Astrocyte (in vitro differentiated cells and primary cell): ENCODE data around the gene SPRED2. TPM values are rescaled to one million over a fixed set of nuclear protein-coding genes. Genes with fewer than 3 reads are reported as not detected.

ENCODE experiments used
- DNase-seq: peaks from one replicate; pipeline ENCODE4 v3.0.0-alpha.2; 2010; ENCODE audit warnings: low read depth
- FAIRE-seq: peaks from 2 replicates; lab custom pipeline; 2011; peaks lifted over from hg19 to GRCh38; lab: Jason Lieb, UNC
- H2AFZ ChIP-seq: 2 replicates; pipeline ENCODE4 v1.6.0; 2012; ENCODE audit warnings: low read depth, low read length, inconsistent platforms
- H3K27ac ChIP-seq: 2 replicates; pipeline ENCODE4 v1.5.1; 2011; ENCODE audit warnings: low read depth, low read length, inconsistent platforms
- H3K27me3 ChIP-seq: 2 replicates; pipeline ENCODE4 v1.6.0; 2011; ENCODE audit warnings: low read length, inconsistent platforms; ENCODE audit not compliant: insufficient read depth
- H3K36me3 ChIP-seq: 2 replicates; pipeline ENCODE4 v1.5.1; 2011; ENCODE audit warnings: low read length, inconsistent platforms; ENCODE audit not compliant: insufficient read depth
- H3K4me1 ChIP-seq: 2 replicates; pipeline ENCODE4 v1.5.1; 2011; ENCODE audit warnings: low read length, inconsistent platforms; ENCODE audit not compliant: insufficient read depth
- H3K4me2 ChIP-seq: 2 replicates; pipeline ENCODE4 v1.6.0; 2012; ENCODE audit warnings: low read length, inconsistent platforms
- H3K4me3 ChIP-seq: 2 replicates; pipeline ENCODE4 v1.5.1; 2011; ENCODE audit warnings: low read depth, mild to moderate bottlenecking, low read length, inconsistent platforms; ENCODE audit not compliant: insufficient read depth
- H3K79me2 ChIP-seq: 2 replicates; pipeline ENCODE4 v1.6.0; 2012; ENCODE audit warnings: mild to moderate bottlenecking, low read length, inconsistent platforms; ENCODE audit not compliant: insufficient read depth
- H3K9ac ChIP-seq: 2 replicates; pipeline ENCODE4 v1.6.0; 2012; ENCODE audit warnings: mild to moderate bottlenecking, low read length, inconsistent platforms
- H3K9me3 ChIP-seq: 2 replicates; pipeline ENCODE4 v1.5.1; 2012; ENCODE audit warnings: low read depth, mild to moderate bottlenecking, low read length, inconsistent platforms; ENCODE audit not compliant: insufficient read depth
- H4K20me1 ChIP-seq: 2 replicates; pipeline ENCODE4 v1.6.0; 2012; ENCODE audit warnings: low read length, inconsistent platforms; ENCODE audit not compliant: insufficient read depth
- H3K27ac Mint-ChIP-seq: one replicate; pipeline ENCODE4 v1.8.0; 2021; ENCODE audit warnings: mild to moderate bottlenecking, mixed read lengths; ENCODE audit not compliant: unreplicated experiment
- H3K27me3 Mint-ChIP-seq: one replicate; pipeline ENCODE4 v1.8.0; 2021; ENCODE audit warnings: low read depth, mixed read lengths; ENCODE audit not compliant: unreplicated experiment
- H3K36me3 Mint-ChIP-seq: one replicate; pipeline ENCODE4 v1.8.0; 2021; ENCODE audit warnings: low read depth, mixed read lengths; ENCODE audit not compliant: unreplicated experiment
- H3K4me1 Mint-ChIP-seq: one replicate; pipeline ENCODE4 v1.8.0; 2021; ENCODE audit warnings: low read depth, mixed read lengths; ENCODE audit not compliant: unreplicated experiment
- H3K4me3 Mint-ChIP-seq: one replicate; pipeline ENCODE4 v1.8.0; 2021; ENCODE audit warnings: mild to moderate bottlenecking, moderate library complexity, mixed read lengths; ENCODE audit not compliant: unreplicated experiment
- H3K9me3 Mint-ChIP-seq: one replicate; pipeline ENCODE4 v1.8.0; 2021; ENCODE audit warnings: mild to moderate bottlenecking, mixed read lengths; ENCODE audit not compliant: unreplicated experiment
- EZH2 ChIP-seq: IDR thresholded peaks from 2 replicates; pipeline ENCODE4 v1.6.1; 2012; ENCODE audit warnings: mild to moderate bottlenecking, low read length, inconsistent platforms; ENCODE audit not compliant: insufficient read depth
- total RNA-seq: library from RNA; stranded (reverse); gene quantifications from 2 replicates; pipeline ENCODE4 v1.2.1, GENCODE V29; 2021
- TF ChIP-seq, protein P1 (sequence below): IDR thresholded peaks from 2 replicates; pipeline ENCODE4 v1.5.1; 2011; ENCODE audit warnings: low read depth, mild to moderate bottlenecking, inconsistent platforms, low read length, moderate library complexity; ENCODE audit not compliant: insufficient read depth

SPRED2 gene
- total RNA-seq, 1 donor from 2014 or later, result 47.3 TPM

DNA sequence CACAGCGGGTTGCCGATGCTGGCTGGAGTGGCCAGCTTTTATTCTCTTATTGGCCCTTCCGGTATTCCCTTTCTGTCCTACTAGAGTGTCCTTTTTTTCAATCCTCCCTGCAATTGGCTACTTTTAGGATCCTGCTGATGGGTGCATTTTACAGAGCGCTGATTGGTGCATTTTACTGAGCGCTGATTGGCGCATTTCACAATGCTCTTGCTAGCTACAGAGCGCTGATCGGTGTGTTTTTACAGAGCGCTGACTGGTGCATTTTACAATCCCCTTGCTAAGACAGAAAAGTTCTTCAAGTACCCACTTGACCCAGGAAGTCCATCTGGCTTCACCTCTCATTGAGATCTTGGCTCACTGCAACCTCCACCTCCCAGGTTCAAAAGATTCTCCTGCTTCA lies 44.4 kb upstream of the SPRED2 start:
- FAIRE-seq (no peak), DNase-seq (no peak)
- no peaks in the 10 kb centered on the region for H3K4me1 Mint-ChIP-seq

DNA sequence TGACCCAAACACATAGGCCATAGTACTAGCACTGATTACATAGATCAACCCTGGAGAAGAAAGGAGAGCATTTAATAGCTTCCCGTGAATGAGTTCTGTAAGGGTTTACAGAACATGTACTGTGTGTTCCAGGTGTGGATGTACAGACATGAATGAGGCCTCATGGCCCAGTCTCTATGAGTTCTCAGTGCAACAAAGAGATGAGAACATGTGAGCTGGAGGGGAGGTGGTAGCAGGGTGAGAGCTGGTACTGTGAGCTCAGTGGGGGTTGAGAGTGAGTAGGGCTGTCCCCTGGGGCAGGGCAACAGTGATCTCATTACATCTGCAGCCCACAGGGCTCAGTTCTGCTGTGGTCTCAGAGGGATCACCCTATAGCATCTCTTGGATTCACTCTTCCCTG lies 42.6 kb upstream of the SPRED2 start:
- Histone ChIP-seq H3K9me3 (peaks cover 11% of the 10 kb centered on the region), H3K27ac (no peak overlapping the region), H4K20me1 (no peaks in the 10 kb centered on the region), H3K9ac (no peak overlapping the region), H3K27me3 (no peaks in the 10 kb centered on the region), H2AFZ (no peak overlapping the region), H3K4me3 (no peak overlapping the region), H3K79me2 (no peaks in the 10 kb centered on the region), H3K4me2 (no peak overlapping the region), H3K36me3 (no peaks in the 10 kb centered on the region), H3K4me1 (no peaks in the 10 kb centered on the region)
- no peak overlapping the region for H3K4me3 Mint-ChIP-seq
- FAIRE-seq (no peak), DNase-seq (no peak)
- H3K27me3 Mint-ChIP-seq, result no peaks in the 10 kb centered on the region
- H3K9me3 Mint-ChIP-seq, result peaks cover 49% of the 10 kb centered on the region
- no peak overlapping the region for H3K27ac Mint-ChIP-seq
- peaks cover 54% of the 10 kb centered on the region for H3K36me3 Mint-ChIP-seq
- no peaks in the 10 kb centered on the region for H3K4me1 Mint-ChIP-seq
- TF ChIP-seq, protein P1, sequence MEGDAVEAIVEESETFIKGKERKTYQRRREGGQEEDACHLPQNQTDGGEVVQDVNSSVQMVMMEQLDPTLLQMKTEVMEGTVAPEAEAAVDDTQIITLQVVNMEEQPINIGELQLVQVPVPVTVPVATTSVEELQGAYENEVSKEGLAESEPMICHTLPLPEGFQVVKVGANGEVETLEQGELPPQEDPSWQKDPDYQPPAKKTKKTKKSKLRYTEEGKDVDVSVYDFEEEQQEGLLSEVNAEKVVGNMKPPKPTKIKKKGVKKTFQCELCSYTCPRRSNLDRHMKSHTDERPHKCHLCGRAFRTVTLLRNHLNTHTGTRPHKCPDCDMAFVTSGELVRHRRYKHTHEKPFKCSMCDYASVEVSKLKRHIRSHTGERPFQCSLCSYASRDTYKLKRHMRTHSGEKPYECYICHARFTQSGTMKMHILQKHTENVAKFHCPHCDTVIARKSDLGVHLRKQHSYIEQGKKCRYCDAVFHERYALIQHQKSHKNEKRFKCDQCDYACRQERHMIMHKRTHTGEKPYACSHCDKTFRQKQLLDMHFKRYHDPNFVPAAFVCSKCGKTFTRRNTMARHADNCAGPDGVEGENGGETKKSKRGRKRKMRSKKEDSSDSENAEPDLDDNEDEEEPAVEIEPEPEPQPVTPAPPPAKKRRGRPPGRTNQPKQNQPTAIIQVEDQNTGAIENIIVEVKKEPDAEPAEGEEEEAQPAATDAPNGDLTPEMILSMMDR, result no peak
- no peak for TF ChIP-seq EZH2

More for the DNA sequence above, 44.4 kb upstream of the SPRED2 start:
- Histone ChIP-seq H3K9ac (no peak overlapping the region), H3K4me1 (no peaks in the 10 kb centered on the region), H2AFZ (no peak overlapping the region), H3K4me2 (no peak overlapping the region), H3K27ac (no peak overlapping the region), H3K4me3 (no peak overlapping the region), H3K36me3 (no peaks in the 10 kb centered on the region), H3K79me2 (no peaks in the 10 kb centered on the region), H4K20me1 (no peaks in the 10 kb centered on the region), H3K27me3 (no peaks in the 10 kb centered on the region), H3K9me3 (peaks cover 11% of the 10 kb centered on the region)
- Mint-ChIP-seq H3K4me3 (no peak overlapping the region), H3K27me3 (no peaks in the 10 kb centered on the region), H3K9me3 (peaks cover 44% of the 10 kb centered on the region), H3K36me3 (peaks cover 49% of the 10 kb centered on the region), H3K27ac (no peak overlapping the region)
- no peak for TF ChIP-seq EZH2
- TF ChIP-seq, protein P1, result no peak

DNA sequence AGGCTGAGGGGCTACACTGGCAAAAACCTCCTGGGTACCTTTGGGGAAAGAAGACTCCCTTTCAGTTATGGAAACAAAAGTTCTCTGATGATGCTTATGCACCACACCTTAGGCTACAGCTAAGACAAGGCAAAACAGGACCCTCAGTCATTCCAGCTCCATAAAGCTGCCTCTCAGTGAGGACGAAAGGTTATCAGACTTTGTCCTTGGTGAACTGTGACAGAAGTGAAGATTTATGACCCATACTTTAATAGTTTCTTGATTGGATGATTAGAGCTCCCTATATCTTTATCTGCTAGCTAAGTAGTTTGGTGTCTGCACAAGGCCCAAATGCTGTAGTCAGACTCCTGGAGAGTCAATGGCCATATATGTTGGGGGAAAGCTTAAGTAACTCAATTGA lies 40.6 kb upstream of the SPRED2 start:
- Mint-ChIP-seq H3K4me1 (no peaks in the 10 kb centered on the region), H3K4me3 (no peak overlapping the region), H3K36me3 (peaks cover 42% of the 10 kb centered on the region), H3K9me3 (peaks cover 41% of the 10 kb centered on the region), H3K27me3 (no peaks in the 10 kb centered on the region), H3K27ac (no peak overlapping the region)
- Histone ChIP-seq H3K27ac (no peak overlapping the region), H3K4me2 (no peak overlapping the region), H3K4me3 (no peak overlapping the region), H3K9ac (no peak overlapping the region), H3K36me3 (no peaks in the 10 kb centered on the region), H2AFZ (no peak overlapping the region), H4K20me1 (no peaks in the 10 kb centered on the region), H3K27me3 (no peaks in the 10 kb centered on the region), H3K9me3 (peaks cover 11% of the 10 kb centered on the region), H3K4me1 (no peaks in the 10 kb centered on the region), H3K79me2 (no peaks in the 10 kb centered on the region)
- no peak for FAIRE-seq
- TF ChIP-seq, protein P1, result no peak
- TF ChIP-seq EZH2, result no peak
- DNase-seq, result no peak
